CD8-positive, alpha-beta memory T cell (primary cell): ENCODE results near the gene TBC1D7. TPM values are rescaled to one million over a fixed set of nuclear protein-coding genes. Genes with fewer than 3 reads are reported as not detected.

Experiments
- CTCF ChIA-PET: fragments of 350-600 bp; sonication (Branson Sonifier 250); formaldehyde crosslinking; loops from one replicate; lab custom pipeline; 2021; ENCODE audit warnings: antibody characterized with exemption; lab: Charles Lee
- POLR2A ChIA-PET: fragments of 350-600 bp; sonication (Branson Sonifier 250); formaldehyde crosslinking; loops from one replicate; lab custom pipeline; 2021; ENCODE audit warnings: antibody characterized with exemption; lab: Charles Lee
- DNase-seq, 5 donors: peaks; one replicate each; pipeline versions ENCODE4 v3.0.0 to v3.0.0-alpha.2; 2020 to 2022; ENCODE audit warnings: mixed read lengths in 1 of 5
- H3K27ac ChIP-seq: one replicate; pipeline ENCODE4 v1.7.0; 2013; ENCODE audit warnings: low read depth, mild to moderate bottlenecking, low read length, moderate library complexity
- H3K27me3 ChIP-seq: 2 replicates; pipeline ENCODE4 v1.7.0; 2013; ENCODE audit warnings: low read length, mild to moderate bottlenecking; ENCODE audit not compliant: insufficient read depth, poor library complexity, severe bottlenecking
- H3K36me3 ChIP-seq: 2 replicates; pipeline ENCODE4 v1.7.0; 2013; ENCODE audit warnings: mild to moderate bottlenecking, low read length, moderate library complexity; ENCODE audit not compliant: insufficient read depth
- H3K4me1 ChIP-seq: 2 replicates; pipeline ENCODE4 v1.7.0; 2013; ENCODE audit warnings: mild to moderate bottlenecking, low read length, moderate library complexity; ENCODE audit not compliant: insufficient read depth
- H3K4me3 ChIP-seq: 2 replicates; pipeline ENCODE4 v1.7.0; 2013; ENCODE audit warnings: mild to moderate bottlenecking, low read length
- H3K9me3 ChIP-seq: 2 replicates; pipeline ENCODE4 v1.7.0; 2013; ENCODE audit warnings: mild to moderate bottlenecking, low read length
- H3K27ac Mint-ChIP-seq, 8 donors: one replicate each; pipeline ENCODE4 v1.8.0; 2020 to 2021; ENCODE audit warnings: mixed read lengths in 8 of 8, mild to moderate bottlenecking in 6 of 8, inconsistent platforms in 3 of 8, moderate library complexity in 3 of 8
- H3K27me3 Mint-ChIP-seq, 2 donors: one replicate each; pipeline ENCODE4 v1.8.0; 2020 to 2021; ENCODE audit warnings: mixed read lengths in 2 of 2, mild to moderate bottlenecking in 1 of 2, moderate library complexity in 1 of 2
- H3K36me3 Mint-ChIP-seq, 3 donors: one replicate each; pipeline ENCODE4 v1.8.0; 2020 to 2021; ENCODE audit warnings: mixed read lengths in 3 of 3, inconsistent platforms in 1 of 3, mild to moderate bottlenecking in 1 of 3
- H3K4me1 Mint-ChIP-seq, 3 donors: one replicate each; pipeline ENCODE4 v1.8.0; 2020 to 2021; ENCODE audit warnings: mixed read lengths in 3 of 3, inconsistent platforms in 1 of 3, mild to moderate bottlenecking in 1 of 3
- H3K4me3 Mint-ChIP-seq, 7 donors: one replicate each; pipeline ENCODE4 v1.8.0; 2020 to 2021; ENCODE audit warnings: mixed read lengths in 7 of 7, mild to moderate bottlenecking in 6 of 7, moderate library complexity in 4 of 7, inconsistent platforms in 2 of 7
- H3K9me3 Mint-ChIP-seq, 5 donors: one replicate each; pipeline ENCODE4 v1.8.0; 2020 to 2022; ENCODE audit warnings: mixed read lengths in 5 of 5, mild to moderate bottlenecking in 3 of 5, moderate library complexity in 2 of 5, inconsistent platforms in 1 of 5
- polyA plus RNA-seq: library from polyadenylated mRNA; unstranded; fragments of 300-500 nt; fragmentation: Illumina TruSeq; gene quantifications from one replicate; pipeline ENCODE4 v1.2.3, GENCODE V29; 2021
- total RNA-seq, 2 experiments: library from RNA; stranded (reverse); gene quantifications; one replicate each; pipeline ENCODE4 v1.2.3, GENCODE V29; 2021

Gene TBC1D7
- total and polyA plus RNA-seq, 3 experiments from 2014 or later, result 14.9 to 23.2 (median 21.8) TPM

- H3K27ac ChIP-seq, result no peak overlapping the region
- POLR2A ChIA-PET, result no interaction called here
- Mint-ChIP-seq H3K27ac (no peak overlapping the region), H3K4me1 (peaks cover 0 to 5% (median 0%) of the 10 kb centered on the region in 3 donors), H3K4me3 (no peak overlapping the region), H3K27me3 (no peaks in the 10 kb centered on the region), H3K36me3 (peaks cover 20 to 29% (median 24%) of the 10 kb centered on the region in 3 donors), H3K9me3 (peaks cover 0 to 10% (median 5%) of the 10 kb centered on the region in 5 donors)
- H3K9me3 ChIP-seq, result peaks cover 5% of the 10 kb centered on the region
- no peak for DNase-seq
- no peaks in the 10 kb centered on the region for H3K27me3 ChIP-seq
- H3K4me1 ChIP-seq, result no peaks in the 10 kb centered on the region
- H3K36me3 ChIP-seq, result no peaks in the 10 kb centered on the region
- no peak overlapping the region for H3K4me3 ChIP-seq
- CTCF ChIA-PET, result no interaction called here
These were observed 41.2 kb downstream of the TBC1D7 start for GRCh38 chr6:13287104-13287503.

- no peaks in the 10 kb centered on the region for H3K27me3 Mint-ChIP-seq
- Histone ChIP-seq H3K27ac (no peak overlapping the region), H3K9me3 (peaks cover 5% of the 10 kb centered on the region), H3K27me3 (no peaks in the 10 kb centered on the region), H3K4me1 (no peaks in the 10 kb centered on the region), H3K36me3 (no peaks in the 10 kb centered on the region), H3K4me3 (no peak overlapping the region)
- CTCF ChIA-PET, result no interaction called here
- no peak overlapping the region for H3K4me3 Mint-ChIP-seq
- peaks cover 0 to 5% (median 0%) of the 10 kb centered on the region in 3 donors for H3K4me1 Mint-ChIP-seq
- no peak for DNase-seq
- H3K36me3 Mint-ChIP-seq, result peaks cover 19 to 29% (median 20%) of the 10 kb centered on the region in 3 donors
- peaks cover 0 to 10% (median 5%) of the 10 kb centered on the region in 5 donors for H3K9me3 Mint-ChIP-seq
- H3K27ac Mint-ChIP-seq, result peak overlapping the region in 1 of 8 donors; percentile 88
- POLR2A ChIA-PET, result interaction anchor here (0.6 kb wide), 1 partner anchor 18 kb away, joined by 3 read pairs; no protein-coding TSS in a partner anchor
These were observed 42.2 kb downstream of the TBC1D7 start for GRCh38 chr6:13286181-13286580.

- no peak for DNase-seq
- H3K36me3 ChIP-seq, result no peaks in the 10 kb centered on the region
- H3K4me1 Mint-ChIP-seq, result peaks cover 0 to 5% (median 0%) of the 10 kb centered on the region in 3 donors
- no peak overlapping the region for H3K27ac ChIP-seq
- peaks cover 5% of the 10 kb centered on the region for H3K9me3 ChIP-seq
- no peak overlapping the region for H3K4me3 Mint-ChIP-seq
- H3K27me3 Mint-ChIP-seq, result no peaks in the 10 kb centered on the region
- H3K9me3 Mint-ChIP-seq, result peaks cover 0 to 10% (median 5%) of the 10 kb centered on the region in 5 donors
- peaks cover 19 to 29% (median 20%) of the 10 kb centered on the region in 3 donors for H3K36me3 Mint-ChIP-seq
- no peaks in the 10 kb centered on the region for H3K27me3 ChIP-seq
- H3K27ac Mint-ChIP-seq, result peak overlapping the region in 1 of 8 donors; percentile 60
- H3K4me3 ChIP-seq, result no peak overlapping the region
- CTCF ChIA-PET, result no interaction called here
- POLR2A ChIA-PET, result no interaction called here
- no peaks in the 10 kb centered on the region for H3K4me1 ChIP-seq
These were observed 42.6 kb downstream of the TBC1D7 start for GRCh38 chr6:13285705-13286104.

- H3K27me3 Mint-ChIP-seq, result no peaks in the 10 kb centered on the region
These were observed 43.7 kb downstream of the TBC1D7 start for GRCh38 chr6:13284646-13285045.

DNA sequence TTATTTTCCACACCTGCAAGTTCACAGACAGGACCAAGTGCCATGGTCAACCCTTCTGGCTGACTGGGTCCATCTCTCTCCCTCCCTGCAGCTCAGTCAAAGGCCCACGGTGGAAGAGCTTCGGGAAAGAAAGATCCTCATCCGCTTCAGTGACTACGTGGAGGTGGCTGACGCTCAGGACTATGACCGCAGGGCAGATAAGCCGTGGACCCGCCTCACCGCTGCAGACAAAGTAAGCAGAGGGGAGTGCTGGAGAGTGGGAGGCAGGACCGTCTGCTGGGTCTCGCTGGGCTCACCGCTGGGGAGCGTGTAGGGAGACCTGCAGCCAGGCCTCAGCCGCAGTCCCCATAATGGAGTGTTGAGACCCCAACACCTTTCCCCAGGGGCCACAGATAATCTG, 45.0 kb downstream of the TBC1D7 start:
- ChIA-PET CTCF (no interaction called here), POLR2A (no interaction called here)
- H3K27ac Mint-ChIP-seq, result peak overlapping the region in 1 of 8 donors; percentile 48
- H3K9me3 ChIP-seq, result peaks cover 5% of the 10 kb centered on the region
- no peaks in the 10 kb centered on the region for H3K4me1 Mint-ChIP-seq
- no peaks in the 10 kb centered on the region for H3K27me3 Mint-ChIP-seq
- no peak overlapping the region for H3K27ac ChIP-seq
- no peaks in the 10 kb centered on the region for H3K36me3 ChIP-seq
- no peak overlapping the region for H3K4me3 ChIP-seq
- no peaks in the 10 kb centered on the region for H3K4me1 ChIP-seq
- DNase-seq, result no peak
- H3K9me3 Mint-ChIP-seq, result peaks cover 0 to 10% (median 5%) of the 10 kb centered on the region in 5 donors
- no peaks in the 10 kb centered on the region for H3K27me3 ChIP-seq
- H3K36me3 Mint-ChIP-seq, result peaks cover 3 to 18% (median 10%) of the 10 kb centered on the region in 3 donors
- H3K4me3 Mint-ChIP-seq, result no peak overlapping the region

More at GRCh38 chr6:13284646-13285045, 43.7 kb downstream of the TBC1D7 start:
- ChIA-PET CTCF (no interaction called here), POLR2A (no interaction called here)
- Histone ChIP-seq H3K9me3 (peaks cover 5% of the 10 kb centered on the region), H3K36me3 (no peaks in the 10 kb centered on the region), H3K27ac (no peak overlapping the region), H3K27me3 (no peaks in the 10 kb centered on the region), H3K4me1 (no peaks in the 10 kb centered on the region), H3K4me3 (no peak overlapping the region)
- no peaks in the 10 kb centered on the region for H3K4me1 Mint-ChIP-seq
- H3K9me3 Mint-ChIP-seq, result peaks cover 0 to 10% (median 5%) of the 10 kb centered on the region in 5 donors
- DNase-seq, result no peak
- no peak overlapping the region for H3K27ac Mint-ChIP-seq
- peaks cover 14 to 21% (median 14%) of the 10 kb centered on the region in 3 donors for H3K36me3 Mint-ChIP-seq
- no peak overlapping the region for H3K4me3 Mint-ChIP-seq

- Mint-ChIP-seq H3K36me3 (peaks cover 2 to 15% (median 10%) of the 10 kb centered on the region in 3 donors), H3K27ac (no peak overlapping the region), H3K9me3 (peaks cover 0 to 7% (median 5%) of the 10 kb centered on the region in 5 donors), H3K4me1 (no peaks in the 10 kb centered on the region), H3K4me3 (no peak overlapping the region), H3K27me3 (no peaks in the 10 kb centered on the region)
- Histone ChIP-seq H3K4me1 (no peaks in the 10 kb centered on the region), H3K9me3 (peaks cover 5% of the 10 kb centered on the region), H3K36me3 (no peaks in the 10 kb centered on the region), H3K27me3 (no peaks in the 10 kb centered on the region), H3K4me3 (no peak overlapping the region), H3K27ac (no peak overlapping the region)
- ChIA-PET CTCF (no interaction called here), POLR2A (no interaction called here)
- no peak for DNase-seq
These were observed 45.8 kb downstream of the TBC1D7 start for GRCh38 chr6:13282393-13283069.

GRCh38 chr6:13281686-13282085, 46.7 kb downstream of the TBC1D7 start:
- Mint-ChIP-seq H3K4me3 (no peak overlapping the region), H3K27me3 (no peaks in the 10 kb centered on the region), H3K4me1 (peaks cover 0 to 1% (median 0%) of the 10 kb centered on the region in 3 donors), H3K27ac (no peak overlapping the region), H3K9me3 (peaks cover 0 to 5% (median 0%) of the 10 kb centered on the region in 5 donors), H3K36me3 (peaks cover 2 to 8% (median 5%) of the 10 kb centered on the region in 3 donors)
- ChIA-PET POLR2A (no interaction called here), CTCF (no interaction called here)
- no peak for DNase-seq
- Histone ChIP-seq H3K4me3 (no peak overlapping the region), H3K27me3 (no peaks in the 10 kb centered on the region), H3K9me3 (no peaks in the 10 kb centered on the region), H3K36me3 (no peaks in the 10 kb centered on the region), H3K4me1 (no peaks in the 10 kb centered on the region), H3K27ac (no peak overlapping the region)

GRCh38 chr6:13280254-13280653, 48.1 kb downstream of the TBC1D7 start:
- H3K36me3 ChIP-seq, result no peaks in the 10 kb centered on the region
- ChIA-PET CTCF (no interaction called here), POLR2A (no interaction called here)
- H3K27ac ChIP-seq, result no peak overlapping the region
- no peak for DNase-seq
- Mint-ChIP-seq H3K4me3 (no peak overlapping the region), H3K27ac (no peak overlapping the region), H3K27me3 (no peaks in the 10 kb centered on the region), H3K4me1 (peaks cover under 1 to 1% (median 1%) of the 10 kb centered on the region in 3 donors), H3K36me3 (peaks cover 0 to 2% (median 0%) of the 10 kb centered on the region in 3 donors), H3K9me3 (no peaks in the 10 kb centered on the region)
- no peaks in the 10 kb centered on the region for H3K27me3 ChIP-seq
- no peak overlapping the region for H3K4me3 ChIP-seq
- H3K9me3 ChIP-seq, result no peaks in the 10 kb centered on the region
- no peaks in the 10 kb centered on the region for H3K4me1 ChIP-seq
